DOHH2 (cell line): ENCODE results near the gene PTPN22.

ENCODE experiments used
- H3F3A ChIP-seq: fragments of 200-600 bp; sonication (generic), shearing (Covaris generic); 2 replicates; pipeline ENCODE4 v1.6.0; 2016; ENCODE audit warnings: antibody characterized with exemption, mild to moderate bottlenecking; ENCODE audit not compliant: control insufficient read depth, insufficient read depth
- H3K27ac ChIP-seq: fragments of 200-600 bp; sonication (generic); 2 replicates; pipeline ENCODE4 v1.5.1; 2014; ENCODE audit warnings: low read depth, mild to moderate bottlenecking, low read length, moderate library complexity
- H3K27me3 ChIP-seq: fragments of 200-600 bp; sonication (generic); 2 replicates; pipeline ENCODE4 v1.6.1; 2014; ENCODE audit warnings: mild to moderate bottlenecking, low read length, mixed read lengths; ENCODE audit not compliant: control insufficient read depth
- H3K36me3 ChIP-seq: fragments of 200-600 bp; sonication (generic); 2 replicates; pipeline ENCODE4 v1.6.1; 2014; ENCODE audit warnings: mild to moderate bottlenecking, low read length, moderate library complexity, mixed read lengths; ENCODE audit not compliant: control insufficient read depth
- H3K4me1 ChIP-seq: fragments of 200-600 bp; sonication (generic); 2 replicates; pipeline ENCODE4 v1.6.1; 2014; ENCODE audit warnings: mild to moderate bottlenecking, low read length, mixed read lengths; ENCODE audit not compliant: control insufficient read depth
- H3K4me2 ChIP-seq: fragments of 200-600 bp; sonication (generic); 2 replicates; pipeline ENCODE4 v1.6.0; 2014; ENCODE audit warnings: mild to moderate bottlenecking, low read length, moderate library complexity
- H3K4me3 ChIP-seq: fragments of 200-600 bp; sonication (generic); 2 replicates; pipeline ENCODE4 v1.5.1; 2014; ENCODE audit warnings: mild to moderate bottlenecking, low read length, mixed read lengths
- H3K79me2 ChIP-seq: fragments of 200-600 bp; sonication (generic); 2 replicates; pipeline ENCODE4 v1.6.1; 2014; ENCODE audit warnings: mild to moderate bottlenecking, low read length, mixed read lengths; ENCODE audit not compliant: control insufficient read depth
- H3K9me2 ChIP-seq: fragments of 200-600 bp; sonication (generic); replicated peaks from 2 replicates; pipeline ENCODE4 v1.6.1; 2014; ENCODE audit warnings: mild to moderate bottlenecking, low read length, mixed read lengths; ENCODE audit not compliant: control insufficient read depth
- H3K9me3 ChIP-seq: fragments of 200-600 bp; sonication (generic); 2 replicates; pipeline ENCODE4 v1.6.1; 2014; ENCODE audit warnings: antibody characterized with exemption, low read length, mixed read lengths; ENCODE audit not compliant: control insufficient read depth, insufficient read depth
- H4K20me1 ChIP-seq: fragments of 200-600 bp; sonication (generic); 2 replicates; pipeline ENCODE4 v1.6.0; 2014; ENCODE audit warnings: low read depth, mild to moderate bottlenecking, antibody characterized with exemption, low read length, moderate library complexity; ENCODE audit not compliant: control insufficient read depth, insufficient read depth
- EZH2phosphoT487 ChIP-seq: fragments of 200-600 bp; sonication (generic); IDR thresholded peaks from 2 replicates; pipeline ENCODE4 v1.6.1; 2017; ENCODE audit warnings: borderline replicate concordance, mild to moderate bottlenecking, antibody characterized with exemption, low read length, moderate library complexity, mixed read lengths
- TF ChIP-seq, protein P1 (sequence below): fragments of 200-600 bp; sonication (generic); IDR thresholded peaks from one replicate; pipeline ENCODE4 v1.5.1; 2014; ENCODE audit warnings: antibody characterized with exemption, mild to moderate bottlenecking, low read depth, low read length; ENCODE audit not compliant: poor library complexity, severe bottlenecking

The PTPN22 gene

DNA sequence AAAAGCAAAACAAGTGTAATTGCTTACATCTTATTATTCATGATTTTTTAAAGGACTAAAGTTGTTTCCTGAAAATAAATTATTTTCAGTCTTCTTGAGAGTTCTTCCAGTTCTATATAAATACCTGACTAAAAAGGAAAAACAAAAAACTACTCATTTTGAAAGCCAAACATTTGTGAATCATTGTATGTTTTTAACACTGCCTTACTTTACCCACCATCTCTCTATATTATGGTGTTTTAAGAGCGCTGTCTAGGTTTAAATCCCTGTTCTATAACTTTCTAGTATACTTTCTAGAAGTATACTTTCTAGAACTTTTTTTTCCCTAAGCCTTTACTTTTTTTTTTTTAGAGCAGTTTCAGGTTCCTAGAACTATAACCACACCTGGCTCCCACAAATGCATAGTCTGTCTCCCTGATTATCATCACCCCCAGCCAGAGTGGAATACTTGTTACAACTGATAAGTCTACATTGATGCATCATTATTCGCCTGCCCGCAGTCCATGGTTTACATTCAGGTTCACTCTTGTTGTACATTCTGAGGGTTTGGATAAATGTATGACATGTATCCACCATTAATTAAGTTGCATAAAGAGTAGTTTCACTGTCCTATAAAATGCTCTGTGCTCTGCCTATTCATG is 69.0 kb downstream of the PTPN22 start:
- H4K20me1 ChIP-seq, result peaks cover 10% of the 10 kb centered on the region
- peaks cover 98% of the 10 kb centered on the region for H3K79me2 ChIP-seq

GRCh38 chr1:113800487-113800886 is 71.0 kb downstream of the PTPN22 start:
- Histone ChIP-seq H4K20me1 (peaks cover 10% of the 10 kb centered on the region), H3K27me3 (no peaks in the 10 kb centered on the region), H3K27ac (no peak overlapping the region), H3F3A (no peaks in the 10 kb centered on the region), H3K4me2 (no peak overlapping the region), H3K4me3 (no peak overlapping the region), H3K36me3 (peaks cover 35% of the 10 kb centered on the region), H3K9me2 (no peaks in the 10 kb centered on the region), H3K4me1 (0 out of 2 replicates have a peak, but pooled peaks cover 1% of the 10 kb centered on the region), H3K9me3 (no peaks in the 10 kb centered on the region), H3K79me2 (peaks cover 87% of the 10 kb centered on the region)
- no peak for TF ChIP-seq EZH2phosphoT487
- TF ChIP-seq, protein P1, sequence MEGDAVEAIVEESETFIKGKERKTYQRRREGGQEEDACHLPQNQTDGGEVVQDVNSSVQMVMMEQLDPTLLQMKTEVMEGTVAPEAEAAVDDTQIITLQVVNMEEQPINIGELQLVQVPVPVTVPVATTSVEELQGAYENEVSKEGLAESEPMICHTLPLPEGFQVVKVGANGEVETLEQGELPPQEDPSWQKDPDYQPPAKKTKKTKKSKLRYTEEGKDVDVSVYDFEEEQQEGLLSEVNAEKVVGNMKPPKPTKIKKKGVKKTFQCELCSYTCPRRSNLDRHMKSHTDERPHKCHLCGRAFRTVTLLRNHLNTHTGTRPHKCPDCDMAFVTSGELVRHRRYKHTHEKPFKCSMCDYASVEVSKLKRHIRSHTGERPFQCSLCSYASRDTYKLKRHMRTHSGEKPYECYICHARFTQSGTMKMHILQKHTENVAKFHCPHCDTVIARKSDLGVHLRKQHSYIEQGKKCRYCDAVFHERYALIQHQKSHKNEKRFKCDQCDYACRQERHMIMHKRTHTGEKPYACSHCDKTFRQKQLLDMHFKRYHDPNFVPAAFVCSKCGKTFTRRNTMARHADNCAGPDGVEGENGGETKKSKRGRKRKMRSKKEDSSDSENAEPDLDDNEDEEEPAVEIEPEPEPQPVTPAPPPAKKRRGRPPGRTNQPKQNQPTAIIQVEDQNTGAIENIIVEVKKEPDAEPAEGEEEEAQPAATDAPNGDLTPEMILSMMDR, result no peak

More for the DNA sequence above, 69.0 kb downstream of the PTPN22 start:
- H3K9me2 ChIP-seq, result no peaks in the 10 kb centered on the region
- TF ChIP-seq, protein P1, result no peak
- TF ChIP-seq EZH2phosphoT487, result no peak
- H3K4me1 ChIP-seq, result 0 out of 2 replicates have a peak, but pooled peaks cover 3% of the 10 kb centered on the region
- H3K4me2 ChIP-seq, result no peak overlapping the region
- H3K36me3 ChIP-seq, result peaks cover 21% of the 10 kb centered on the region
- H3K27ac ChIP-seq, result no peak overlapping the region
- no peaks in the 10 kb centered on the region for H3F3A ChIP-seq
- no peaks in the 10 kb centered on the region for H3K9me3 ChIP-seq
- H3K4me3 ChIP-seq, result no peak overlapping the region
- H3K27me3 ChIP-seq, result no peaks in the 10 kb centered on the region

- TF ChIP-seq EZH2phosphoT487, result no peak
- TF ChIP-seq, protein P1, result no peak
- Histone ChIP-seq H3K36me3 (peaks cover 56% of the 10 kb centered on the region), H3K4me1 (peaks cover 5% of the 10 kb centered on the region; the same call in 1 of the 2 replicates), H3K27me3 (no peaks in the 10 kb centered on the region), H3K27ac (no peak overlapping the region), H3K9me3 (no peaks in the 10 kb centered on the region), H3K79me2 (peaks cover 82% of the 10 kb centered on the region), H3F3A (no peaks in the 10 kb centered on the region), H3K4me3 (no peak overlapping the region), H3K4me2 (no peak overlapping the region), H4K20me1 (no peaks in the 10 kb centered on the region; the same call in 1 of the 2 replicates), H3K9me2 (no peaks in the 10 kb centered on the region)
These were observed 74.0 kb downstream of the PTPN22 start for GRCh38 chr1:113797472-113797871.
